Upper lobe of left lung (tissue), 4 donors: ENCODE results near the gene SERINC3.

Experiments
- EP300 ChIP-seq, 4 donors: sonication (generic); formaldehyde crosslinking; IDR thresholded peaks; one replicate each; pipeline ENCODE4 v1.5.1; 2017; ENCODE audit warnings: antibody characterized with exemption in 4 of 4, control low read depth in 2 of 4
- POLR2A ChIP-seq, 4 donors: fragments of 450-650 bp; IDR thresholded peaks; one replicate each; pipeline ENCODE4 v1.5.1; 2016 to 2017; ENCODE audit warnings: antibody characterized with exemption in 4 of 4, mild to moderate bottlenecking in 2 of 4
- POLR2AphosphoS5 ChIP-seq, 2 donors: sonication (generic); formaldehyde crosslinking; IDR thresholded peaks; one replicate each; pipeline ENCODE4 v1.5.1; 2017; ENCODE audit warnings: antibody characterized with exemption in 2 of 2
- TF ChIP-seq, protein P1 (sequence below), 6 experiments: fragments of 450-650 bp in 4 of 6; fragments of 200-600 bp in 2 of 6; sonication (generic) in 2 of 6; IDR thresholded peaks; one replicate each; pipeline ENCODE4 v1.5.1; 2016 to 2019; ENCODE audit warnings: antibody characterized with exemption in 6 of 6

GRCh38 chr20:44560229-44560628, 38.4 kb upstream of the SERINC3 start:
- TF ChIP-seq, protein P1, sequence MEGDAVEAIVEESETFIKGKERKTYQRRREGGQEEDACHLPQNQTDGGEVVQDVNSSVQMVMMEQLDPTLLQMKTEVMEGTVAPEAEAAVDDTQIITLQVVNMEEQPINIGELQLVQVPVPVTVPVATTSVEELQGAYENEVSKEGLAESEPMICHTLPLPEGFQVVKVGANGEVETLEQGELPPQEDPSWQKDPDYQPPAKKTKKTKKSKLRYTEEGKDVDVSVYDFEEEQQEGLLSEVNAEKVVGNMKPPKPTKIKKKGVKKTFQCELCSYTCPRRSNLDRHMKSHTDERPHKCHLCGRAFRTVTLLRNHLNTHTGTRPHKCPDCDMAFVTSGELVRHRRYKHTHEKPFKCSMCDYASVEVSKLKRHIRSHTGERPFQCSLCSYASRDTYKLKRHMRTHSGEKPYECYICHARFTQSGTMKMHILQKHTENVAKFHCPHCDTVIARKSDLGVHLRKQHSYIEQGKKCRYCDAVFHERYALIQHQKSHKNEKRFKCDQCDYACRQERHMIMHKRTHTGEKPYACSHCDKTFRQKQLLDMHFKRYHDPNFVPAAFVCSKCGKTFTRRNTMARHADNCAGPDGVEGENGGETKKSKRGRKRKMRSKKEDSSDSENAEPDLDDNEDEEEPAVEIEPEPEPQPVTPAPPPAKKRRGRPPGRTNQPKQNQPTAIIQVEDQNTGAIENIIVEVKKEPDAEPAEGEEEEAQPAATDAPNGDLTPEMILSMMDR (IDR thresholded peaks at IDR 0.05) = no peak
- TF ChIP-seq EP300 (IDR thresholded peaks at IDR 0.05) (no peak), POLR2A (IDR thresholded peaks at IDR 0.05) (no peak), POLR2AphosphoS5 (IDR thresholded peaks at IDR 0.05) (no peak)
